Measurements from ENCODE around the gene TMIGD1. TPM values are rescaled to one million over a fixed set of nuclear protein-coding genes. Genes with fewer than 3 reads are reported as not detected.

Gene TMIGD1
- total and polyA plus RNA-seq, 7 experiments from 2014 or later = not detected

- intact Hi-C loops (cut with micrococcal nuclease) = no loop called here
- CTCF ChIA-PET = interaction anchor here (0.9 to 3.1 kb wide), 2 partner anchors 22 to 46 kb away, joined by 3 to 14 read pairs; no protein-coding TSS in a partner anchor
- Mint-ChIP-seq H3K36me3 (no peaks in the 10 kb centered on the region), H3K27me3 (peaks cover 0 to 18% (median 0%) of the 10 kb centered on the region in 5 donors), H3K4me3 (no peak overlapping the region), H3K4me1 (peaks cover 0 to 5% (median 0%) of the 10 kb centered on the region in 7 donors), H3K27ac (peak overlapping the region in 2 of 9 donors; percentile 15 to 42), H3K9me3 (no peaks in the 10 kb centered on the region)
- ATAC-seq = no peak
- Histone ChIP-seq H3K9me3 (ENCODE audit: control insufficient read depth in 2 of 3, low read length in 3 of 3) (no peaks in the 10 kb centered on the region), H3K36me3 (ENCODE audit: control insufficient read depth in 2 of 3, insufficient read depth in 3 of 3, low read length in 3 of 3) (no peaks in the 10 kb centered on the region), H3K27me3 (ENCODE audit: control insufficient read depth in 2 of 2, insufficient read depth in 2 of 2, low read length in 2 of 2) (no peaks in the 10 kb centered on the region), H3K4me1 (ENCODE audit: control insufficient read depth in 2 of 2, insufficient read depth in 2 of 2, low read length in 2 of 2) (no peaks in the 10 kb centered on the region), H3K4me3 (ENCODE audit: low read length) (no peak overlapping the region), H3K27ac (ENCODE audit: low read depth, low read length) (no peak overlapping the region)
- POLR2A ChIA-PET = interaction anchor here (0.6 to 1.4 kb wide), 3 partner anchors 8 to 185 kb away, joined by 3 to 5 read pairs (median 3); no protein-coding TSS in a partner anchor
- DNase-seq = no peak
Observed at GRCh38 chr17:30315106-30315505, 18.8 kb downstream of the TMIGD1 start.

GRCh38 chr17:30314474-30314873 is 19.4 kb downstream of the TMIGD1 start:
- Mint-ChIP-seq H3K36me3 (no peaks in the 10 kb centered on the region), H3K27me3 (peaks cover 0 to 18% (median 0%) of the 10 kb centered on the region in 5 donors), H3K9me3 (no peaks in the 10 kb centered on the region), H3K4me3 (no peak overlapping the region), H3K4me1 (peaks cover 0 to 1% (median 0%) of the 10 kb centered on the region in 7 donors), H3K27ac (no peak overlapping the region)
- Histone ChIP-seq H3K4me1 (ENCODE audit: control insufficient read depth in 2 of 2, insufficient read depth in 2 of 2, low read length in 2 of 2) (no peaks in the 10 kb centered on the region), H3K27me3 (ENCODE audit: control insufficient read depth in 2 of 2, insufficient read depth in 2 of 2, low read length in 2 of 2) (no peaks in the 10 kb centered on the region), H3K4me3 (ENCODE audit: low read length) (no peak overlapping the region), H3K36me3 (ENCODE audit: control insufficient read depth in 2 of 3, insufficient read depth in 3 of 3, low read length in 3 of 3) (no peaks in the 10 kb centered on the region), H3K27ac (ENCODE audit: low read depth, low read length) (no peak overlapping the region), H3K9me3 (ENCODE audit: control insufficient read depth in 2 of 3, low read length in 3 of 3) (no peaks in the 10 kb centered on the region)
- ChIA-PET POLR2A (interaction anchor here (1.4 kb wide), 1 partner anchor 8 kb away, joined by 5 read pairs; no protein-coding TSS in a partner anchor), CTCF (interaction anchor here (3.1 kb wide), 1 partner anchor 23 kb away, joined by 14 read pairs; no protein-coding TSS in a partner anchor)
- DNase-seq = no peak
- intact Hi-C loops (cut with micrococcal nuclease) = no loop called here
- ATAC-seq = no peak

- Mint-ChIP-seq H3K27me3 (peaks cover 0 to 18% (median 0%) of the 10 kb centered on the region in 5 donors), H3K9me3 (no peaks in the 10 kb centered on the region), H3K27ac (peak overlapping the region in 1 of 9 donors; percentile 53), H3K36me3 (no peaks in the 10 kb centered on the region), H3K4me3 (no peak overlapping the region), H3K4me1 (no peaks in the 10 kb centered on the region)
- no peak for DNase-seq
- intact Hi-C loops (cut with micrococcal nuclease) = no loop called here
- H3K27me3 ChIP-seq (ENCODE audit: control insufficient read depth in 2 of 2, insufficient read depth in 2 of 2, low read length in 2 of 2) = no peaks in the 10 kb centered on the region
- CTCF ChIA-PET = no interaction called here
- no peaks in the 10 kb centered on the region for H3K36me3 ChIP-seq (ENCODE audit: control insufficient read depth in 2 of 3, insufficient read depth in 3 of 3, low read length in 3 of 3)
- POLR2A ChIA-PET = no interaction called here
- no peaks in the 10 kb centered on the region for H3K9me3 ChIP-seq (ENCODE audit: control insufficient read depth in 2 of 3, low read length in 3 of 3)
- H3K27ac ChIP-seq (ENCODE audit: low read depth, low read length) = no peak overlapping the region
- no peak for ATAC-seq
- H3K4me1 ChIP-seq (ENCODE audit: control insufficient read depth in 2 of 2, insufficient read depth in 2 of 2, low read length in 2 of 2) = no peaks in the 10 kb centered on the region
- H3K4me3 ChIP-seq (ENCODE audit: low read length) = no peak overlapping the region
Observed at GRCh38 chr17:30312226-30312625, 21.6 kb downstream of the TMIGD1 start.

- Histone ChIP-seq H3K4me1 (ENCODE audit: control insufficient read depth in 2 of 2, insufficient read depth in 2 of 2, low read length in 2 of 2) (no peaks in the 10 kb centered on the region), H3K27ac (ENCODE audit: low read depth, low read length) (no peak overlapping the region), H3K27me3 (ENCODE audit: control insufficient read depth in 2 of 2, insufficient read depth in 2 of 2, low read length in 2 of 2) (no peaks in the 10 kb centered on the region), H3K36me3 (ENCODE audit: control insufficient read depth in 2 of 3, insufficient read depth in 3 of 3, low read length in 3 of 3) (no peaks in the 10 kb centered on the region), H3K4me3 (ENCODE audit: low read length) (no peak overlapping the region), H3K9me3 (ENCODE audit: control insufficient read depth in 2 of 3, low read length in 3 of 3) (no peaks in the 10 kb centered on the region)
- ChIA-PET POLR2A (no interaction called here), CTCF (no interaction called here)
- intact Hi-C loops (cut with micrococcal nuclease) = no loop called here
- Mint-ChIP-seq H3K27ac (no peak overlapping the region), H3K36me3 (no peaks in the 10 kb centered on the region), H3K4me3 (no peak overlapping the region), H3K27me3 (peaks cover 0 to 17% (median 0%) of the 10 kb centered on the region in 5 donors), H3K9me3 (no peaks in the 10 kb centered on the region), H3K4me1 (no peaks in the 10 kb centered on the region)
- ATAC-seq = no peak
- no peak for DNase-seq
Observed at GRCh38 chr17:30310562-30310961, 23.3 kb downstream of the TMIGD1 start.

- CTCF ChIA-PET = interaction anchor here (1.2 kb wide), 1 partner anchor 27 kb away, joined by 3 read pairs; no protein-coding TSS in a partner anchor
- intact Hi-C loops (cut with micrococcal nuclease) = no loop called here
- Histone ChIP-seq H3K27me3 (ENCODE audit: control insufficient read depth in 2 of 2, insufficient read depth in 2 of 2, low read length in 2 of 2) (no peaks in the 10 kb centered on the region), H3K27ac (ENCODE audit: low read depth, low read length) (no peak overlapping the region), H3K9me3 (ENCODE audit: control insufficient read depth in 2 of 3, low read length in 3 of 3) (no peaks in the 10 kb centered on the region), H3K36me3 (ENCODE audit: control insufficient read depth in 2 of 3, insufficient read depth in 3 of 3, low read length in 3 of 3) (no peaks in the 10 kb centered on the region), H3K4me3 (ENCODE audit: low read length) (no peak overlapping the region), H3K4me1 (ENCODE audit: control insufficient read depth in 2 of 2, insufficient read depth in 2 of 2, low read length in 2 of 2) (no peaks in the 10 kb centered on the region)
- no peaks in the 10 kb centered on the region for H3K36me3 Mint-ChIP-seq
- DNase-seq (no peak), ATAC-seq (no peak)
- H3K4me1 Mint-ChIP-seq = no peaks in the 10 kb centered on the region
- no peaks in the 10 kb centered on the region for H3K9me3 Mint-ChIP-seq
- peaks cover 0 to 13% (median 0%) of the 10 kb centered on the region in 5 donors for H3K27me3 Mint-ChIP-seq
- H3K27ac Mint-ChIP-seq = no peak overlapping the region
- POLR2A ChIA-PET = interaction anchor here (0.7 kb wide), 1 partner anchor 178 kb away, joined by 3 read pairs; no protein-coding TSS in a partner anchor
- no peak overlapping the region for H3K4me3 Mint-ChIP-seq
Observed at GRCh38 chr17:30309591-30309990, 24.3 kb downstream of the TMIGD1 start.

GRCh38 chr17:30308406-30308805 is 25.5 kb downstream of the TMIGD1 start:
- intact Hi-C loops (cut with micrococcal nuclease) = no loop called here
- no peak for DNase-seq

GRCh38 chr17:30304778-30305177 is 29.1 kb downstream of the TMIGD1 start:
- ATAC-seq (no peak), DNase-seq (no peak)
- Mint-ChIP-seq H3K36me3 (no peaks in the 10 kb centered on the region), H3K27me3 (peaks cover 0 to 6% (median 0%) of the 10 kb centered on the region in 5 donors), H3K27ac (no peak overlapping the region), H3K9me3 (peaks cover 0 to 2% (median 0%) of the 10 kb centered on the region in 11 donors), H3K4me1 (no peaks in the 10 kb centered on the region), H3K4me3 (no peak overlapping the region)
- intact Hi-C loops (cut with micrococcal nuclease) = no loop called here
- H3K27me3 ChIP-seq (ENCODE audit: control insufficient read depth in 2 of 2, insufficient read depth in 2 of 2, low read length in 2 of 2) = no peaks in the 10 kb centered on the region
- POLR2A ChIA-PET = interaction anchor here (1.0 to 1.1 kb wide), 2 partner anchors 19 to 20 kb away, joined by 3 read pairs; no protein-coding TSS in a partner anchor
- H3K4me3 ChIP-seq (ENCODE audit: low read length) = no peak overlapping the region
- CTCF ChIA-PET = interaction anchor here (0.7 to 1.8 kb wide), 4 partner anchors 19 to 32 kb away, joined by 3 to 8 read pairs (median 3); no protein-coding TSS in a partner anchor
- H3K27ac ChIP-seq (ENCODE audit: low read depth, low read length) = no peak overlapping the region
- no peaks in the 10 kb centered on the region for H3K9me3 ChIP-seq (ENCODE audit: control insufficient read depth in 2 of 3, low read length in 3 of 3)
- no peaks in the 10 kb centered on the region for H3K36me3 ChIP-seq (ENCODE audit: control insufficient read depth in 2 of 3, insufficient read depth in 3 of 3, low read length in 3 of 3)
- H3K4me1 ChIP-seq (ENCODE audit: control insufficient read depth in 2 of 2, insufficient read depth in 2 of 2, low read length in 2 of 2) = no peaks in the 10 kb centered on the region

More at GRCh38 chr17:30308406-30308805, 25.5 kb downstream of the TMIGD1 start:
- Histone ChIP-seq H3K36me3 (ENCODE audit: control insufficient read depth in 2 of 3, insufficient read depth in 3 of 3, low read length in 3 of 3) (no peaks in the 10 kb centered on the region), H3K27me3 (ENCODE audit: control insufficient read depth in 2 of 2, insufficient read depth in 2 of 2, low read length in 2 of 2) (no peaks in the 10 kb centered on the region), H3K4me3 (ENCODE audit: low read length) (no peak overlapping the region), H3K27ac (ENCODE audit: low read depth, low read length) (no peak overlapping the region), H3K9me3 (ENCODE audit: control insufficient read depth in 2 of 3, low read length in 3 of 3) (no peaks in the 10 kb centered on the region), H3K4me1 (ENCODE audit: control insufficient read depth in 2 of 2, insufficient read depth in 2 of 2, low read length in 2 of 2) (no peaks in the 10 kb centered on the region)
- no peaks in the 10 kb centered on the region for H3K4me1 Mint-ChIP-seq
- no peak overlapping the region for H3K27ac Mint-ChIP-seq
- no peaks in the 10 kb centered on the region for H3K9me3 Mint-ChIP-seq
- no peaks in the 10 kb centered on the region for H3K36me3 Mint-ChIP-seq
- no peak overlapping the region for H3K4me3 Mint-ChIP-seq
- ATAC-seq = no peak
- ChIA-PET CTCF (interaction anchor here (0.7 to 1.2 kb wide), 3 partner anchors 12 to 28 kb away, joined by 3 read pairs; no protein-coding TSS in a partner anchor), POLR2A (interaction anchor here (1.1 to 2.0 kb wide), 2 partner anchors 9 to 15 kb away, joined by 3 to 7 read pairs; no protein-coding TSS in a partner anchor)
- peaks cover 0 to 13% (median 0%) of the 10 kb centered on the region in 5 donors for H3K27me3 Mint-ChIP-seq
